Measurements from ENCODE around the gene FLACC1. TPM values are rescaled to one million over a fixed set of nuclear protein-coding genes. Genes with fewer than 3 reads are reported as not detected.

FLACC1 gene
- total RNA-seq, 4 donors from 2014 or later = 0.68 to 4.7 (median 1.9) TPM

DNA sequence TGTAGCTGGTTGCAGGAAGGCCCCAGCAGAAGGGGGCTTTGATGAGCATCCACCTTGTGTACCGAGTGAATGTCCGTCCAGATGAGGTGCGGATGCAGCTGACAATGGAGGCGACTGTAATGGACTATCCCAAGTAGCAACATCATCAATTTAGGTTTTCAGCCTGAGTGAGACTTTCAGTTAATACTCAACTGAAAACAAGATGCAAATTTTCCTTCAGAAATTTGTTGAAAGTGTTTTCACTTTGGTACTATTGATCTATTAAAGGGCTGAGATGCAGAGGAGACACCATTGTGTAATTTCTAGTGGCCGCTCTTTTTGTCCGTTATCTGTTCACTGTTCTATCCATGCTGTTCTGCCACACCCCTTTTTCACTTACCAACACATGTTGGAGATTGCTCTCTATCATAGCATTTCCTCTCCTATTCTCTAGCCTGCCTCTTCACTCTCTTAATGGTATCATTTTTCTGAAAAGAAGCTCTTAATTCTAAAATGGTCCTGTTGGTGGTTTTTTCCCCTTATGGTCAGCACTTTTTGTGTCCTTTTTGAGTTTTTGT lies 108.8 kb downstream of the FLACC1 start:
- TF ChIP-seq, protein P1, sequence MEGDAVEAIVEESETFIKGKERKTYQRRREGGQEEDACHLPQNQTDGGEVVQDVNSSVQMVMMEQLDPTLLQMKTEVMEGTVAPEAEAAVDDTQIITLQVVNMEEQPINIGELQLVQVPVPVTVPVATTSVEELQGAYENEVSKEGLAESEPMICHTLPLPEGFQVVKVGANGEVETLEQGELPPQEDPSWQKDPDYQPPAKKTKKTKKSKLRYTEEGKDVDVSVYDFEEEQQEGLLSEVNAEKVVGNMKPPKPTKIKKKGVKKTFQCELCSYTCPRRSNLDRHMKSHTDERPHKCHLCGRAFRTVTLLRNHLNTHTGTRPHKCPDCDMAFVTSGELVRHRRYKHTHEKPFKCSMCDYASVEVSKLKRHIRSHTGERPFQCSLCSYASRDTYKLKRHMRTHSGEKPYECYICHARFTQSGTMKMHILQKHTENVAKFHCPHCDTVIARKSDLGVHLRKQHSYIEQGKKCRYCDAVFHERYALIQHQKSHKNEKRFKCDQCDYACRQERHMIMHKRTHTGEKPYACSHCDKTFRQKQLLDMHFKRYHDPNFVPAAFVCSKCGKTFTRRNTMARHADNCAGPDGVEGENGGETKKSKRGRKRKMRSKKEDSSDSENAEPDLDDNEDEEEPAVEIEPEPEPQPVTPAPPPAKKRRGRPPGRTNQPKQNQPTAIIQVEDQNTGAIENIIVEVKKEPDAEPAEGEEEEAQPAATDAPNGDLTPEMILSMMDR (IDR thresholded peaks at IDR 0.05; ENCODE audit: low read depth) = no peak

DNA sequence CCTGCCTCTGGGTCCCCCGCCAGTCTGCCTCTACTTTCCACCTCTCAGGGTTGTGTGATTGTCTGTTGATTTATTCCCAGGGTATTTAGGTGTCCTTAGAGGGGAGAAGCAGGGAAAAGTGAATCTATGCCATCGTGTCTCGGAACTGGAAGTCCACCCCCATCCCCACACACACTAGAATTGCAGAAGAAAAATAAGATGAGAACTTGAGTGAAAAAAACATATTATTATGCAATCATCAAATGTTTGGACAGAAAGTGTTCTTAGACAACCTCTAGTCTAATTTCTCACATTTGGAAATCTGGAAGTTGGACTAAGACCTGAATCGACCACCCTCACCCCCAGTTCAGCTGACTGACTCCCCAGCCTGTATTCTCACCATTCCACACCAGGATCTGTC lies 110.9 kb downstream of the FLACC1 start:
- TF ChIP-seq, protein P1 (IDR thresholded peaks at IDR 0.05; ENCODE audit: low read depth) = no peak

- TF ChIP-seq, protein P1 (IDR thresholded peaks at IDR 0.05; ENCODE audit: low read depth) = no peak
Measured at GRCh38 chr2:201244829-201245228, 112.3 kb downstream of the FLACC1 start.

DNA sequence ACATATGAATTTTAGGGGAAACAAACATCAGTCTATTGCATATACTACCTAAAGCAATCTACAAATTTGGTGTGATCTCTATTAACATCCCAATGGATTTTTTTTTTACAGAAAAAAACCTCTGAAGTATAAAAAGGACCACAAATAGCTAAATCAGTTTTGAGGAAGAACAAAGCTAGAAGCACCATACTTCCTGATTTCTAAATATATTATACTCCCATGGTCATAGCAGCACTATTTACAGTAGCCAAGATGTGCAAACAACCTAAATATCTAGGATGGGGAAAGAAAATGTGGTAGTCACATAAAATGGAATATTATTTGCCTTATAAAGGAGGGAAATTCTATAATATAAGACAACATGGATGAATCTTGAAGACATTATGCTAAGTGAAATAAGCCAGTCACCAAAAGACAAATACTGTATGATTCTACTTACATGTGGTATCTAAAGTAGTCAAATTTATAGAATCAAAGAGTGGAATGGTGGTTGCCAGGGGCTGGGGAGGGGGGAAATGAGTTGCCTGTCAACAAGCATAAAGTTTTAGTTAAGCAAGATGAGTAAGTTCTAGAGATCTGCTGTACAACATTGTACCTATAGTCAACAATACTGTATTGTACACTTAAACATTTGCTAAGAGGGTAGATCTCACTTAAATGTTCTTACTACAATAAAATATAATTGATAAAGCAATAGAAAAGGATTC lies 114.4 kb downstream of the FLACC1 start:
- TF ChIP-seq, protein P1 (IDR thresholded peaks at IDR 0.05; ENCODE audit: low read depth) = no peak

Other genes starting within 250 kb of the FLACC1 start
- 100 to 1,000 TPM; 239 to 412 (median 326) TPM for gene CFLAR, start 241.2 kb downstream of the FLACC1 start, total RNA-seq
- gene CASP10, start 174.2 kb downstream of the FLACC1 start, total RNA-seq = 10 to 100 TPM; 17.8 to 26.5 (median 20.8) TPM
- gene CASP8, start 96.8 kb downstream of the FLACC1 start, total RNA-seq = 10 to 100 TPM; 17.3 to 34.8 (median 22.7) TPM
- 100 to 1,000 TPM in 1 of 4 donors, 10 to 100 TPM in 3; 59.7 to 105 (median 65.2) TPM for gene TRAK2, start 94.1 kb upstream of the FLACC1 start, total RNA-seq
- 10 to 100 TPM; 29.3 to 86.7 (median 43.2) TPM for gene STRADB, start 94.4 kb upstream of the FLACC1 start, total RNA-seq

All from subcutaneous adipose tissue (tissue), 4 donors.